ENCODE data around the gene IMP3. TPM values are rescaled to one million over a fixed set of nuclear protein-coding genes. Genes with fewer than 3 reads are reported as not detected.

The IMP3 gene
- total RNA-seq, 1 experiment from 2014 or later, result 77.8 TPM

DNA sequence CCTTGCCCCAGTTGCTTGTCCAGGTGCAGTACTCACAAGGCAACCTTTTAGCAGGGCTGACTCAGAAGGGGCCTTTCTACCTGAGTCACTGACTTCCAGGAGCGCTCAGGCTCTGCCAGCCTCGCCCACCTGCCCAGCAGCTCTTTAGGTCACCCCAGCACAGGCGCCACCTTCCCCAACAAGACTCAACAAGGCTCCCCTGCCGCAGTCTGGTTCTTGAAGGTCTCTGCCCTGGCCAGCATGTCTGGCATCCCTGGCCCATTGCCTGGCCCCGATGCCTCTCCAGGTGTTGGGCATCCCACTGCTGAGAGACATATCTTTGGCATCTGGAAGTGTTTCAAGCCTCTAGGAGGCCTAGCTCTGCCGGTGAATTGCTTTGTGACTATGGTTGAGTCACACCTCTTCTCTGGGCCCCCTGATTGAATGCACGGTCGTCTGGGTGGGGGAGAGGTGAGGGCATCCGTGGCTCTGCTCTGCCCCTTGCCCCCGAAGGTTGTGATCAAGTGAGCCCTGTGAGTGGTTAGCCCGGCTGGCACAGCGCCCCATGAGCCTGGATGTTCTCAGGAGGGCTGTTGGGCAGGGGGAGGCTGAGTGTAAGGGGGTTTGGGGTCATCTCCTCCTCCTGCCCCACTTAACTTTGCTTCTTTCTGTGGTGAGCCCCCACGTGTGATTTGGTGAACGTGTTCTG lies 29.3 kb upstream of the IMP3 start:
- TF ChIP-seq, protein P1, sequence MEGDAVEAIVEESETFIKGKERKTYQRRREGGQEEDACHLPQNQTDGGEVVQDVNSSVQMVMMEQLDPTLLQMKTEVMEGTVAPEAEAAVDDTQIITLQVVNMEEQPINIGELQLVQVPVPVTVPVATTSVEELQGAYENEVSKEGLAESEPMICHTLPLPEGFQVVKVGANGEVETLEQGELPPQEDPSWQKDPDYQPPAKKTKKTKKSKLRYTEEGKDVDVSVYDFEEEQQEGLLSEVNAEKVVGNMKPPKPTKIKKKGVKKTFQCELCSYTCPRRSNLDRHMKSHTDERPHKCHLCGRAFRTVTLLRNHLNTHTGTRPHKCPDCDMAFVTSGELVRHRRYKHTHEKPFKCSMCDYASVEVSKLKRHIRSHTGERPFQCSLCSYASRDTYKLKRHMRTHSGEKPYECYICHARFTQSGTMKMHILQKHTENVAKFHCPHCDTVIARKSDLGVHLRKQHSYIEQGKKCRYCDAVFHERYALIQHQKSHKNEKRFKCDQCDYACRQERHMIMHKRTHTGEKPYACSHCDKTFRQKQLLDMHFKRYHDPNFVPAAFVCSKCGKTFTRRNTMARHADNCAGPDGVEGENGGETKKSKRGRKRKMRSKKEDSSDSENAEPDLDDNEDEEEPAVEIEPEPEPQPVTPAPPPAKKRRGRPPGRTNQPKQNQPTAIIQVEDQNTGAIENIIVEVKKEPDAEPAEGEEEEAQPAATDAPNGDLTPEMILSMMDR (IDR thresholded peaks at IDR 0.05; ENCODE audit: unreplicated experiment), result no peak
- Mint-ChIP-seq H3K4me1 (ENCODE audit: low read depth, unreplicated experiment) (peaks cover 76% of the 10 kb centered on the region), H3K9me3 (ENCODE audit: low read depth, unreplicated experiment) (no peaks in the 10 kb centered on the region), H3K36me3 (ENCODE audit: insufficient read depth, unreplicated experiment) (peaks cover 19% of the 10 kb centered on the region), H3K27me3 (ENCODE audit: unreplicated experiment) (no peaks in the 10 kb centered on the region), H3K27ac (ENCODE audit: unreplicated experiment) (peak overlapping the region; percentile 84), H3K4me3 (ENCODE audit: low read depth, unreplicated experiment) (peak overlapping the region; percentile 11)
- CTCF ChIA-PET, result interaction anchor here (0.6 to 1.1 kb wide), 2 partner anchors 31 to 182 kb away, joined by 4 to 5 read pairs; no protein-coding TSS in a partner anchor
- BruUV-seq (replicated peaks), result no TSS peak
- DNase-seq, result peak; percentile 68
- intact Hi-C loops (cut with micrococcal nuclease; ENCODE audit: unreplicated experiment), result no loop called here

GRCh38 chr15:75666823-75667501 lies 26.9 kb upstream of the IMP3 start:
- CTCF ChIA-PET, result interaction anchor here (0.6 to 1.8 kb wide), 6 partner anchors 8 to 215 kb away, joined by 3 to 8 read pairs (median 5); partner anchors contain the start of genes SIN3A and SNX33
- Mint-ChIP-seq H3K4me1 (ENCODE audit: low read depth, unreplicated experiment) (peaks cover 68% of the 10 kb centered on the region), H3K27ac (ENCODE audit: unreplicated experiment) (peak overlapping the region; percentile 98), H3K36me3 (ENCODE audit: insufficient read depth, unreplicated experiment) (peaks cover 26% of the 10 kb centered on the region), H3K27me3 (ENCODE audit: unreplicated experiment) (no peaks in the 10 kb centered on the region), H3K9me3 (ENCODE audit: low read depth, unreplicated experiment) (no peaks in the 10 kb centered on the region), H3K4me3 (ENCODE audit: low read depth, unreplicated experiment) (peak overlapping the region; percentile 39)
- TF ChIP-seq, protein P1 (IDR thresholded peaks at IDR 0.05; ENCODE audit: unreplicated experiment), result no peak
- intact Hi-C loops (cut with micrococcal nuclease; ENCODE audit: unreplicated experiment), result no loop called here
- DNase-seq, result peak; percentile 84
- BruUV-seq (replicated peaks), result TSS peak; percentile 63

DNA sequence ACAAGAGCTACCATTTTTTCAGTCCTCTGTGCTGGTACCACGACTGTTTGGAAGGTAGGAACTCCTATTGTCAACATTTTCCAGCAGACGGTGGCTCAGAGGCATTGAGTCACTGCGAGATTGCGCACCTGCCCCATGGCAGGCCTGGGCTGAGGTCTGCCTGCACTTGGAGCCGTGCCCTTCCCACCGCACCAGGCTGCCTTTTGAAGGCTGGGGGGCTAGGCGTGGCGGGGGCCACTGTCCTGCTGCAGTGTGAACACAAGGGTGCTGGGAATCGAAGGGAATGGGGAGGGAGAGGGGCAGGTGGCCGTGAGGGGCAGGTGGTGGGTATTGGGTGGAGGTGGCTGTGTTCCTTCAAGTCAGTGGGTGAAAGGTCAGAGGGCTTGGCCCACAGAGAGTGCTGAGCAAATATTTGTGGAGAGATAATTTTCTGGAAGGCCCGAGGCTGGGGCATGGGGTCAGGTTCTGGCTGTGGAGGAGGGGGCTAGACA lies 24.0 kb upstream of the IMP3 start:
- peaks cover 80% of the 10 kb centered on the region for H3K4me1 Mint-ChIP-seq (ENCODE audit: low read depth, unreplicated experiment)
- CTCF ChIA-PET, result interaction anchor here (1.6 kb wide), 1 partner anchor 31 kb away, joined by 3 read pairs; no protein-coding TSS in a partner anchor
- no peaks in the 10 kb centered on the region for H3K27me3 Mint-ChIP-seq (ENCODE audit: unreplicated experiment)
- DNase-seq, result no peak
- peak overlapping the region; percentile 23 for H3K4me3 Mint-ChIP-seq (ENCODE audit: low read depth, unreplicated experiment)
- TF ChIP-seq, protein P1 (IDR thresholded peaks at IDR 0.05; ENCODE audit: unreplicated experiment), result no peak
- intact Hi-C loops (cut with micrococcal nuclease; ENCODE audit: unreplicated experiment), result no loop called here
- H3K36me3 Mint-ChIP-seq (ENCODE audit: insufficient read depth, unreplicated experiment), result peaks cover 32% of the 10 kb centered on the region
- H3K9me3 Mint-ChIP-seq (ENCODE audit: low read depth, unreplicated experiment), result no peaks in the 10 kb centered on the region
- peak overlapping the region; percentile 79 for H3K27ac Mint-ChIP-seq (ENCODE audit: unreplicated experiment)
- no TSS peak for BruUV-seq (replicated peaks)

DNA sequence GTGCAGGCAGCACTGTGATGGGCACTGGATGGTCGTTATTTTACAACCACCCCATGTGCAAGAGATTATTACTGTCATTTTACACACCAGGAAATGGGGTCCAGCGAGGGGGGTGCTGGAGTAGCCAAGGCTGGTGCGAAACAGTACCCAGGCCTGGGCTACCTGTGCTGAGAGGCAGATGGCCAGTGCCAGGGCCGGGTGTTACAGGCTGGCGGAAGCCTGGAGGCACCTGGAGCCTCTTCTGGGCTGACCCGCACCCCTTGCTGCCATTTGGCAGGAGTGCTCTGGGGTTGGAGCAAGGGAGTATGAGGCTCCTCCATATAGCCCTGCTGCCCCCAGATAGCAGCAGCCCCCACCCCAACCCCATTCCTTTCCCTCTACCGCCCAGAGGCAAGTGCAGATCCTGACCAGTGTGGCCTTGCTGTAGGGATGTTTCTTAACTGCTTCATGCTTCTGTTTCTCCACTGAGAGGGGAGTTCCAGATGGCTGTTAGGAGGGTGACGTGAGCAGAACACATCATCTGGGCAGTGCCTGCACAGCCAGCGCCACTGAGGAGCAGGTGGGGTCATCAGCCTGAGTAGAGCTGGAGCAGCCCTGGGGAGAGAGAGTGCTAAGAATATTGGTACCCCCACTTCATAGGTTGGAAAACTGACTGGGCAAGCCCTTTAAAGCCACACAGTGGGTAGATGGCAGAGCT lies 22.9 kb upstream of the IMP3 start:
- H3K9me3 Mint-ChIP-seq (ENCODE audit: low read depth, unreplicated experiment), result no peaks in the 10 kb centered on the region
- H3K4me1 Mint-ChIP-seq (ENCODE audit: low read depth, unreplicated experiment), result peaks cover 76% of the 10 kb centered on the region
- CTCF ChIA-PET, result interaction anchor here (1.6 kb wide), 1 partner anchor 32 kb away, joined by 3 read pairs; no protein-coding TSS in a partner anchor
- no peak overlapping the region for H3K4me3 Mint-ChIP-seq (ENCODE audit: low read depth, unreplicated experiment)
- H3K36me3 Mint-ChIP-seq (ENCODE audit: insufficient read depth, unreplicated experiment), result peaks cover 37% of the 10 kb centered on the region
- no peaks in the 10 kb centered on the region for H3K27me3 Mint-ChIP-seq (ENCODE audit: unreplicated experiment)
- TF ChIP-seq, protein P1 (IDR thresholded peaks at IDR 0.05; ENCODE audit: unreplicated experiment), result no peak
- no TSS peak for BruUV-seq (replicated peaks)
- intact Hi-C loops (cut with micrococcal nuclease; ENCODE audit: unreplicated experiment), result no loop called here
- no peak overlapping the region for H3K27ac Mint-ChIP-seq (ENCODE audit: unreplicated experiment)
- no peak for DNase-seq

Measured in Calu3 (cell line).